Spleen (tissue), 13 donors: Measurements from ENCODE around the gene SRP72. TPM values are rescaled to one million over a fixed set of nuclear protein-coding genes. Genes with fewer than 3 reads are reported as not detected.

Experiments used
- DNase-seq: peaks from one replicate; pipeline ENCODE4 v3.0.0-alpha.2; 2020
- H3K27ac ChIP-seq, 8 donors: fragments of 200-600 bp; sonication (generic) in 7 of 8; 1 replicate in 4 of 8; 2 replicates in 4 of 8; pipeline versions ENCODE4 v1.5.0 to v1.8.0; 2016 to 2021; ENCODE audit warnings: inconsistent platforms in 4 of 8, mild to moderate bottlenecking in 4 of 8, moderate library complexity in 1 of 8
- H3K27me3 ChIP-seq, 7 donors: fragments of 200-600 bp; sonication (generic) in 6 of 7; replicated peaks in 1 of 7; 1 replicate in 4 of 7; 2 replicates in 3 of 7; pipeline versions ENCODE4 v1.5.0 to v1.8.0; 2016 to 2021; ENCODE audit warnings: inconsistent platforms in 3 of 7, mild to moderate bottlenecking in 1 of 7
- H3K36me3 ChIP-seq, 6 donors: fragments of 200-600 bp; sonication (generic) in 5 of 6; 1 replicate in 4 of 6; 2 replicates in 2 of 6; pipeline versions ENCODE4 v1.5.0 to v1.8.0; 2016 to 2021; ENCODE audit warnings: inconsistent platforms in 2 of 6
- H3K4me1 ChIP-seq, 6 donors: fragments of 200-600 bp; sonication (generic) in 5 of 6; 1 replicate in 3 of 6; 2 replicates in 3 of 6; pipeline versions ENCODE4 v1.5.0 to v1.8.0; 2016 to 2021; ENCODE audit warnings: inconsistent platforms in 3 of 6
- H3K4me3 ChIP-seq, 8 donors: fragments of 200-600 bp; sonication (generic) in 7 of 8; 1 replicate in 4 of 8; 2 replicates in 4 of 8; pipeline versions ENCODE4 v1.5.0 to v1.8.0; 2016 to 2021; ENCODE audit warnings: inconsistent platforms in 4 of 8, mild to moderate bottlenecking in 4 of 8, moderate library complexity in 2 of 8
- H3K9me3 ChIP-seq, 8 donors: fragments of 200-600 bp; sonication (generic) in 7 of 8; 1 replicate in 4 of 8; 2 replicates in 4 of 8; pipeline versions ENCODE4 v1.5.0 to v1.8.0; 2016 to 2021; ENCODE audit warnings: inconsistent platforms in 4 of 8
- CTCF ChIP-seq, 11 experiments: fragments of 200-600 bp in 7 of 11; fragments of 450-650 bp in 4 of 11; sonication (generic) in 4 of 11; IDR thresholded peaks in 8 of 11; conservative IDR thresholded peaks in 3 of 11; 1 replicate in 7 of 11; 2 replicates in 4 of 11; pipeline versions ENCODE4 v1.4.0 to v1.8.0; 2016 to 2021; ENCODE audit warnings: antibody characterized with exemption in 11 of 11, inconsistent platforms in 4 of 11, mild to moderate bottlenecking in 1 of 11
- POLR2A ChIP-seq, 3 donors: fragments of 450-650 bp; IDR thresholded peaks; one replicate each; pipeline ENCODE4 v1.5.1; 2017; ENCODE audit warnings: antibody characterized with exemption in 3 of 3, mild to moderate bottlenecking in 1 of 3
- POLR2AphosphoS5 ChIP-seq, 3 donors: sonication (generic); formaldehyde crosslinking; IDR thresholded peaks; one replicate each; pipeline ENCODE4 v1.5.1; 2017; ENCODE audit warnings: antibody characterized with exemption in 3 of 3
- WGBS, 5 donors: extraction: QIAGEN DNeasy Blood & Tissue Kit in 3 of 5; methylation state at CpG; one replicate each; pipeline versions ENCODE4 v1.1.5 to v1.1.7; 2013 to 2018; 5-methylcytosine and 5-hydroxymethylcytosine counted together
- intact Hi-C: fragments of 100-400 bp; cut with DNase I; formaldehyde crosslinking; loops from one replicate; pipeline ENCODE4 v1.15.0; 2023; ENCODE audit warnings: low total_unique reads
- long read RNA-seq, 2 donors: transcript quantifications; one replicate each; lab custom pipeline, GENCODE V29; 2026
- polyA plus RNA-seq, 3 donors: library from polyadenylated mRNA; stranded (reverse); fragments of 200-250 nt; gene quantifications; one replicate each; pipeline ENCODE4 v1.2.1, GENCODE V29; 2013
- total RNA-seq, 7 donors: library from RNA; depleted of rRNA in 3 of 7; stranded (reverse); fragments of >200 nt in 3 of 7; fragmentation: NEBNext Ultra II Directional in 4 of 7; extraction: Animal tissue kit (Norgen Biotek cat#: 25700) in 4 of 7; gene quantifications; one replicate each; pipeline versions ENCODE4 v1.1.0 to v1.2.1, GENCODE V29; 2016 to 2021
- donor health status: healthy with polysubstance abuse.
- donor health status: DM: no; HTN: no; CAD: no; lungs with moderate emphysema.
- donor health status: DM: no; HTN: no; CAD: no.
- donor health status: Bipolar disorder and iron deficiency.
- donor health status: healthy.
- donor health status: DM: no; HTN: no; CAD: no.
- donor health status: DM: yes; HTN: yes; CAD: no.

SRP72 gene
- total RNA-seq, result 10 to 100 TPM; 65.3 to 97.7 (median 82.8) TPM
- 10 to 100 TPM; 30.1 to 37.9 (median 33.7) TPM for polyA plus RNA-seq
- long read RNA-seq, donor 1, full-length matches to known transcripts, result 14 of 32 reads
- long read RNA-seq, donor 1, partial matches to known transcripts, result 18 of 32 reads
- long read RNA-seq, donor 1, other reads (novel, unspliced or antisense), result 0 of 32 reads
- long read RNA-seq, donor 2, full-length matches to known transcripts, result 15 of 30 reads
- long read RNA-seq, donor 2, partial matches to known transcripts, result 15 of 30 reads
- long read RNA-seq, donor 2, other reads (novel, unspliced or antisense), result 0 of 30 reads

GRCh38 chr4:56467284-56468096, at the start of gene SRP72:
TSS of gene SRP72 (plus strand) at chr4:56467617. CDS start at chr4:56467636, 19 bp downstream.
- H3K36me3 ChIP-seq, result peaks cover 0 to 38% (median 18%) of the 10 kb centered on the region in 6 donors
- no peaks in the 10 kb centered on the region for H3K27me3 ChIP-seq
- DNase-seq, result peak; percentile 97
- TF ChIP-seq CTCF (IDR thresholded peaks at IDR 0.05 in 8 of 11, conservative IDR thresholded peaks at IDR 0.05 in 3 of 11) (peak in 1 of 11 experiments; percentile 12), POLR2A (IDR thresholded peaks at IDR 0.05) (peak in 2 of 3 donors; percentile 43 to 52), POLR2AphosphoS5 (IDR thresholded peaks at IDR 0.05) (peak; percentile 93 to 96 (median 95))
- 0 to 1% (median 0%) methylated on average over 35 to 62 of the region's 62 CpGs for WGBS, 5 donors
- peak within 1 kb of the TSS; percentile 94 to 99 (median 96) for H3K4me3 ChIP-seq
- H3K4me1 ChIP-seq, result peaks cover 30 to 70% (median 51%) of the 10 kb centered on the region in 6 donors
- no peaks in the 10 kb centered on the region for H3K9me3 ChIP-seq
- intact Hi-C loops, result loop anchor here (10.0 kb wide), 1 partner anchor 523 kb away; the partner anchor contains the start of gene CEP135
- peak within 1 kb of the TSS; percentile 85 to 95 (median 92) for H3K27ac ChIP-seq

GRCh38 chr4:56424176-56424575, 43.2 kb upstream of the SRP72 start:
- no peaks in the 10 kb centered on the region for H3K9me3 ChIP-seq
- 88 to 97% (median 94%) methylated on average over 5 of the region's 5 CpGs for WGBS, 5 donors
- peaks cover 0 to 10% (median 2%) of the 10 kb centered on the region in 6 donors for H3K4me1 ChIP-seq
- DNase-seq, result no peak
- intact Hi-C loops, result no loop called here
- H3K36me3 ChIP-seq, result no peaks in the 10 kb centered on the region
- no peak overlapping the region for H3K27ac ChIP-seq
- no peaks in the 10 kb centered on the region for H3K27me3 ChIP-seq
- TF ChIP-seq POLR2AphosphoS5 (IDR thresholded peaks at IDR 0.05), result no peak
- no peak for TF ChIP-seq POLR2A (IDR thresholded peaks at IDR 0.05)
- no peak for TF ChIP-seq CTCF (IDR thresholded peaks at IDR 0.05 in 8 of 11, conservative IDR thresholded peaks at IDR 0.05 in 3 of 11)
- no peak overlapping the region for H3K4me3 ChIP-seq

GRCh38 chr4:56424697-56425514, 42.5 kb upstream of the SRP72 start:
- peaks cover 0 to 10% (median 2%) of the 10 kb centered on the region in 6 donors for H3K4me1 ChIP-seq
- DNase-seq, result no peak
- no peaks in the 10 kb centered on the region for H3K27me3 ChIP-seq
- H3K4me3 ChIP-seq, result no peak overlapping the region
- no peak overlapping the region for H3K27ac ChIP-seq
- no peaks in the 10 kb centered on the region for H3K36me3 ChIP-seq
- intact Hi-C loops, result no loop called here
- WGBS, 5 donors, result 61 to 75% (median 67%) methylated on average over 5 of the region's 5 CpGs
- TF ChIP-seq CTCF (IDR thresholded peaks at IDR 0.05 in 8 of 11, conservative IDR thresholded peaks at IDR 0.05 in 3 of 11), result peak in 10 of 11 experiments; percentile 24 to 70 (median 51)
- no peak for TF ChIP-seq POLR2A (IDR thresholded peaks at IDR 0.05)
- TF ChIP-seq POLR2AphosphoS5 (IDR thresholded peaks at IDR 0.05), result no peak
- no peaks in the 10 kb centered on the region for H3K9me3 ChIP-seq
